ENCODE results near the gene FAM151B.
"Not testable (repeated sequence)": the region's sequence is repeated elsewhere in the genome, so short reads cannot be mapped to it uniquely, and the experiment has no call there.

Gene FAM151B

DNA sequence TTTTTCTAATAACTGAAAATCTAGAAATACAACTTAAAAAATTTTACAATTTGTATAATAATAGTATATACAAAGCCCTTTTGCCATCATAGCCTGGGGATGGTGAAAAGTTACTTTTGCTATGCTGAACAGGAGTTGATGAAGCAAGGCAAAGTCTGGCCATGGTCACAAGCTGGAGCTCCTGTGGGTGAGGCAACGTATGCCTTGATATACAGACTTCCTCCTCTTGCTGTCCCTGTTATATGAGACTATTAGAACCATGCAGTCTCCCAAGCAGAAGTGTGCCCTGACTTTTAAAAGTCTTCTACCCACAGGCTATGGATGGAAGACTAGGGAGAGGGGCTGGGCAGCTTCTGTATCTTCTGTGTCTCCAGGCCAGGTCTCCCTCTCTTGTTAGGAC lies 15.7 kb downstream of the FAM151B start:
- DNase-seq (ENCODE audit: low read depth in 1 of 2, low spot score in 1 of 2), result no peak

GRCh38 chr5:80504833-80505232 lies 16.9 kb downstream of the FAM151B start:
- no peak for DNase-seq (ENCODE audit: low read depth in 1 of 2, low spot score in 1 of 2)

DNA sequence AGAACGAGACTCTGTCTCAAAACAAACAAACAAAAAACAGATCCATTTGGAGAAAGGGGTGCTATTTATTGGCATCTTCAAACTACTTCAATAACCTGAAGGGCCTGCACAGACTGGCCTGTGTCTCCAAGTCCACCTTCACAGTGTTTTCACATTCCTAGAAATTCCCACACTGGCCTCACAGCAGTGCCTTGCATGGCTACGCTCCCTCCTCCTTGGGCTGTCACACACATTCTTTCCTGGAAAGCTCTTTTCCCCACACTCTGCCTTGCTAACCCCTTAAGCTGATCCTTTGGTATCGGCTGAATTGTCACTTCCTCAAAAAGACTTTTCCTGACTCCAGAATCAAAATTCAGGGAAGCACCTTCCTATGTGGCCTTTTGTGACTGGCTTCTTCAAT lies 19.8 kb downstream of the FAM151B start:
- no peak for DNase-seq (ENCODE audit: low read depth in 1 of 2, low spot score in 1 of 2)

- no peak for DNase-seq (ENCODE audit: low read depth in 1 of 2, low spot score in 1 of 2)
Observed at GRCh38 chr5:80508844-80509243, 20.9 kb downstream of the FAM151B start.

DNA sequence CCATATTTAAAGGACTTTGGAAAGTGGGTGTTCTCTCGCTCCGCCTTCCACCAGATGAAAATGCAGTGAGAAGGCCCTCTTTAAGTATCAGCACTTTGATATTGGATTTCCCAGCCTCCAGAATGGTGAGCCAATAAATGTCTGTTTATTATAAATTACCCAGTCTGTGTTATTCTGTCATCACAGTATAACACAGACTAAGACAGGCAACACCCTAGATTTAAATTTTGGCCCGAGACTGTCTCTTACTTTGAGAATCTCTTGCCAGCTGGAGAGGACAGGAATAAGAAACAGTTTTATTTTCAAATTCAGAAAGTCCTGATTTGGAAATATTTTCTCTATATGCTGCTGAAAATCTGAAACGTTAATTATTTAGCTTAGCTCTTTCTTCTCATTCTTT lies 21.5 kb downstream of the FAM151B start:
- DNase-seq (ENCODE audit: low read depth in 1 of 2, low spot score in 1 of 2), result no peak

- no peak for DNase-seq (ENCODE audit: low read depth in 1 of 2, low spot score in 1 of 2)
Observed at GRCh38 chr5:80516826-80517225, 28.9 kb downstream of the FAM151B start.

DNA sequence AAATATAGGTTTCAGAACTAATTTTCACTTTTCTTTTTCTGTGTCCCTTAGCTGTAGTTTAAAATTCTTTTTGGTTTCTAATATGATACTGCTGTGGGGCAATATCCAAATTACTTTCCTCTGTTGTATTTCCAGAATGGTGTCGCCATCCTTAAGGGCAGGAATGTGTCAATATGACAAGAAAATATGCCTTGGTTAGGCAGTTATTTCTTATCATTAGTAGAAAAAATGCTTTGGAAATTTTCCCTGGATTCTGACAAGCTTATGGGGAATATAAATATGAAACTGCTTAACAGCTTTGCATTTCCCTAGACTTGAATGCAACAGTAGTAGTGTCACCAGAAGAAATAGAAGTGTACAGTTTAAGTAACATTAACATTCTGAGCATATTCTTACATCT lies 52.8 kb downstream of the FAM151B start:
- no peak for DNase-seq (ENCODE audit: low read depth in 1 of 2, low spot score in 1 of 2)

- DNase-seq (ENCODE audit: low read depth in 1 of 2, low spot score in 1 of 2), result no peak
Observed at GRCh38 chr5:80541392-80541791, 53.5 kb downstream of the FAM151B start.

DNA sequence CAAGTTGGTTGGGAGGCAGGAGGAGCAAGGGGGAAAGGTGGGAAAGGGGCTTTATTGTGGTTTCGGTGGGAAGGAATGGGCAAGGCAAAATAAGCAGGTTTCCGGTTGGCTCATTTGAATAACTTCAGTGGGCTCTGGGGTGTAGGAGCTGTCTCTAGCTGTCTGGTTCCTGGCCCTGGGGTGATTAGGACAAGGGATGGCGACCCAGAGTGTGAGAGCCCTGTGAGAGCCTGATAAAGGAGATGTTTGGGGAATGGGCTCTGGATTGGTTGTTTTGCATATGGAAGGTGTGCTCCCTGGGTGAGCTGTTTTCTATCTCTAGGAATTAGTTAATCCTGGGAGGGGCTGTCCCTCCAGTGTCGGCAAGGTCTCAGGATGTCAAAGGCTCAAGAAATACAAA lies 66.7 kb downstream of the FAM151B start:
- DNase-seq (ENCODE audit: low read depth in 1 of 2, low spot score in 1 of 2), result no peak

DNA sequence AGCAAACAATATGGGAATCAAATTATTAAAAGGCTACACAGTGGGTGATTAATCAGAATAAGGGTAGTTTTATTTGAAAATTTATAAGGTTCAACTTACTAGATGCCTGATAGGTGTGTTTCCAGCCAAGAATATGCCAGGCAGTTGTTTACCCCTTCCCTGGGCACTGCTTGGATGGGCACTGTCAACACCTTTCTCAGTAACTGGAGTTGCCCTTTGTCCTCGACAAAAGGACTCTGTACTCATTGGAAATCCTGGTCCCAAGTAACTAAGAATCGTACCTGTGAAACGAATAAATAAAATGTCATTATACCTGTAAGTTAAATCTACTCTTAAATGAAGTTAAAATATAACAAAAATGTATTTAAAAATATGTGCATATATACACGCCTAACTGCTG lies 67.2 kb downstream of the FAM151B start:
- no peak for DNase-seq (ENCODE audit: low read depth in 1 of 2, low spot score in 1 of 2)

DNA sequence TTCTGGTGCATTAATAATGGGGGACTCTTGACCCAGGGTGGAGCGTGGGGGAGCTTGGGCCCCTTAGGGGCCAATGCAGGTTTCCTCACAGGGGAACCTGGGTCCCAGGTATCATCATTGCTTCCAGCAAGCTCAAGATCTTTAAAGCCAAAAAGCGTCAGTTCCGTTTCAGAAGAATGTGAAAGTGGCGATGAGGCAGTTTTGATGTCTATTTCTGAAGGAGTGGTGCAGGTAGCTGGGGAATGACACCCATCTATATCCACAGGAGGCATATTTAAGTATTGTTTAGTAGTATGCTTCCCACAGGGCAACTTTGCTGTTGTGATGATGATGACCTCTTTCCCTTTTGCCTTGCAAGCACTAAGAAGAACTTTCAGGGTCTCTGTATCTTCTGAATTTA lies 71.3 kb downstream of the FAM151B start:
- no peak for DNase-seq (ENCODE audit: low read depth in 1 of 2, low spot score in 1 of 2)

GRCh38 chr5:80565330-80565729 lies 77.4 kb downstream of the FAM151B start:
- no peak for DNase-seq (ENCODE audit: low read depth in 1 of 2, low spot score in 1 of 2)

GRCh38 chr5:80566711-80567259 lies 78.9 kb downstream of the FAM151B start:
- no peak for DNase-seq (ENCODE audit: low read depth in 1 of 2, low spot score in 1 of 2)

DNA sequence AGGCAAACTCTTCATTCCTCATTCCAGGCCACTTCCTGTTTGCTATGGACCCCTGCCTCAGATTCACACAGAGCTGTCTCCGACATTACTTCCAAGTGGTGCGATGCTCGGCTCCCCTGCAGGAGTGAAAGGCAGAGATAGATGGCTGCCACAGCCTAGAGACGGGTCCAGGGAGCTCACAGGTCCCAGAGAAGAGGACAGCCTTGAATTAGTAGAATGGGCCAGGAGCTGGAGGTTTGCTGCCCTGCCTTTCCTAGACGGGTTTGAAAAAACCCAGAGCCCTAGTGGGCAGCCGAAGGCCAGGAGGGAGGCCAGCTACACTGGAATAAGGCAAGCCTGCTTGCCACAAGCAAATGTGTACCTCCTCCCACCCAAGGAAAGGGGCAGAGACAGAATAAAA lies 80.4 kb downstream of the FAM151B start:
- no peak for DNase-seq (ENCODE audit: low read depth in 1 of 2, low spot score in 1 of 2)

DNA sequence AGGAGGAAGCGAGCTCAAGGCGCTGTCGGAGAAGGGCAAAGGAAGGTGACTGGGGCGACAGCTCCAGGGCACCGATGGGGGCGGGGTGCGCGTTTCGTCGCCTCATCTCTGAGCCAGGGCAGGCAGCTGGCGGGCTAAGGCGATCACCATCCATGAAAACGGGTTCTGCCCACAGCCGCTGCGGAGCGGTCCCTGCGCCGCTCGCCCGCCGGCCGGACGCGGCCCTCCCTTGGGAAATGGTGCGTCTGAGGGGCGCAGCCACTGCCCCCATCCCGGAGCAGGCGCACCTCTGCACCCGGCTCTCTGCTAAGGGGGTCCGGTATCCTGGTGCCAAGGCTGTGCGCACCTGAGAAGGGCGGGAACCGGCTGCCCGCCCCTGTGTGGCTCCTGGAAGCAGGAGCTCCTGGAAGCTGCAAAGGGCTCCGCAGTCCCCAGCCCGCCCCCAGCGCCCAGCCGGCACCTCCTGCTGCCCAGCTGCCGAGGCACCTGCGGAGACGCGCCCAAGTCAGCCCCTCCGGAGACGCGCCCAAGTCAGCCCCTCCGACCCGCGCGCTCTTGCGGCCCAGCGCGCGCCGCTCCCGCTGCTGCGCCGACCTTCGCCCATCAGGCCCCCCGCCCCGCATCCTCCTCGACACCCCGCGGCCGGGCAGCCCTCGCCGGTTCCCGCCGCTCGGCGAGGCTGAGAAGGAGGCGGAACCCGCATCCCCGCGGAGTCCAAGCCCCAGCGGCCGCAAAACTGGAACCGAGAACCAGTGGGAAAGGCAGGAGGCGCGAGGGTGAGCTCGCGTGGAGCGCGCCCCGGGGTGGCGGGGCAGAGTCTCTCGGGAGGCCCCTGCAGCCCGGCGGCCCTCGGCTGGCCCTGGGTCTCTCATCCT lies 81.4 kb downstream of the FAM151B start:
- no peak for DNase-seq (ENCODE audit: low read depth in 1 of 2, low spot score in 1 of 2)

DNA sequence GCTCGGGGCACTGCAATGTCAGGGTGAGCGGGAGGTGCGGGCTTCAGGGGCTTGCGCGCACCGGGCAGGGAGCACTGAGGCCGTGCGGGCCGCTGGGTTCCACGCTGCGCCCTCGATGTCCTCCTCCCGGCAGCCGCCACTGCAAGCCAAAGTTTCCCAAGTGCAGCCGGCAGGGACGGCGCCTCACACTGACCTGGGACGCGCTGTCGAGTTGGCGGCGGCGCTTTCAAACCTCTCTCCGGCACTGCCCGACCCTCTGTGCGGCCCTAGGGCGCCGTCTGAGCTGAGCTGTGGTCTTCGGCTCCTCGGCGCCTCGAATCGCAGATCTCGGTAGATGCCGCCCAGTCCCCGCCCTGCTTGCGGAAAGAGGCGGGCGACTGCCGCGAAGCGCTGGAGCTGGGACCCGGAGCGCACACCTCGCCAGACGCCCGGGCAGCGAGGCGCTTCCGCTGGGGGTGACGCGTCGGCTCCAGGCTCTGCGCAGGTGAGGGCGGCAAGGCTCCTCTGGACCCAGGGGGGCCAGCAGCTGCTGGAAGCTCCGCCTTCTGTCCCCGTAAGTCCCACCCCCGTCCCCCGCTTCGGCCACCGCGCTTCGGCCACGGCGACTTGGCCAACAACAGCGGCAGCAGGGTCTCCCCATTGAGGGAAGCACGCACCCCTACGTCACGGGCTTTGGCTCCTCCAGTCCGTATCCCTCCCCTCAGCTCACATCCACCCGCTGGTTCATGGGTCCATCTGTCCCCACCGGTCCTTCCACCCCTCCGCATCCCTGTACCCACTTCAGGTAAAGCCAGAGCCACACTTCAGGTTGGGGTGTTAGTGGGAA lies 82.3 kb downstream of the FAM151B start, which contains the start of gene ANKRD34B:
Gene ANKRD34B, minus strand, starts transcription at position 320 of the 826 bp plus-strand sequence. CDS start 10,261 bp downstream, outside the sequence.
- no peak for DNase-seq (ENCODE audit: low read depth in 1 of 2, low spot score in 1 of 2)

DNA sequence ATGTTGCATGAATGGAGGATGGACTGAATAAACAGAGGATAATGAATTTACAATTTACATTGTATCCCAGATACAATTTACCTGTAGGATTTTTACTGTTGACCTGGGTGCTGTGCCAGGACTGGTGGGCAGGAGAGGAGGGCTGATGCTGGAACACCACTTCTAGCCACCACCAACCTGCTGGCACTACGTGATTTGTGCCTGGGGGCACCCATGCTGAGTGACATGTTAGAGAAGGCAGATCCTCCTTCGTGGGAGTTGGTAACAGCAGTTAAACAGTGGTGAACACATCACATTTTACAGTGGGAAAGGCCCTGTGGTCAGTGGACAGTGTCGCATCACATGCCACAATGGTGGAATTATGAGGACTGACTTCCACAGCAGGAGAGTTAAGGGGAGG lies 85.2 kb downstream of the FAM151B start:
- no peak for DNase-seq (ENCODE audit: low read depth in 1 of 2, low spot score in 1 of 2)

DNA sequence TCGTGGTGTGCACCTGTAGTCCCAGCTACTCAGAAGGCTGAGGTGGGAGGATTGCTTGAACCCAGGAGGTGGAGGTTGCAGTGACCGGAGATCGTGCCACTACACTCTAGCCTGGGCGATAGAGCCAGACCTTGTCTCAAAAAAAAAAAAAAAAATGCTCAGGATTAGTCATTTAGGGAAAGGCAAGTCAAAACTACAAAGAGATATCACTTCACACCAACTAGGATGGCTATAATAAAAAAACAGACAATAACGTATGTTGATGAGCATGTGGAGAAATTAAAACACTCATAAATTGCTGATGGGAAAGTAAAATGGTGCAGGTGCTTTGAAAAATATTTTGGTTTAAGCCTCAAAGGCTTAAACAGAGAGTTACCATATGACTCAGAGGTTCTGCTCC lies 88.5 kb downstream of the FAM151B start:
- DNase-seq (ENCODE audit: low read depth in 1 of 2, low spot score in 1 of 2), result no peak

DNA sequence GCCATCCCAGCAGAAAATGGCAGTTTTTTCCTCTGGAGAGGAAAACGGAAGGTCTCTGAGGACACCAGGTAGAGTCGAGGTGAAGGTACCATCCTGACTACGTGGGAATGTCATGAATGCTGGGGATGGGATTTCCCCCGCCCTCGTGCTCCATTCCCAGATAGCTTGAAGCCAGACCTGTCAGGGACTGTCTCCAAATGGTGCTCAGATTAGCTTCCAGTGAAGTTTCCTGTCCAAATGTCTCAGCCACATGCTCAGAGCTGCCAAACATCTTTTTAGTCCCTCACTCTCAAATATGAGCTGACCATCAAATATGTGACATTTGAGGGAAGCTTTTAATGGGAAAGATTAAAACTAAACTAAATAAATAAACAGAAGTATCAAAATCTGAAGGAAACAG lies 89.8 kb downstream of the FAM151B start:
- DNase-seq (ENCODE audit: low read depth in 1 of 2, low spot score in 1 of 2), result no peak

DNA sequence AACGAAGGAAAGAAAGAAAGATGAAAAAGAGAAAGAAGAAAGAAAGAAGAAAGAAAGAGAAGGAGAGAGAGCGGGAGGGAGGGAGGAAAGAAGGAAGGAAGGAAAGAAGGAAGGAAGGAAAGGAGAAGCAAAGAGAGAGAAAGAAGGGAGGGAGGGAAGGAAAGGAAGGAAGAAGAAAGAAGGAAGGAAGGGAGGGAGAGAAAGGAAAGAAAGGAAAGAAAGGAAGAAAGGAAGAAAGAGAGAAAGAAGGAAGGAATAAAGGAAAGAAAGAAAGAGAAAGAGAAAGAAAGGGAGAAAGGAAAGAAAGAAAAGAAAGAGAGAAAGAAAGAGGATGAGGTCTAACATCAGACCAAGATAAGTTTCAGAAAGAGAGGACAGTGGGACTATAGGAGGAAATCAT lies 91.2 kb downstream of the FAM151B start:
- DNase-seq (ENCODE audit: low read depth in 1 of 2, low spot score in 1 of 2), result no peak

GRCh38 chr5:80580291-80580690 lies 92.4 kb downstream of the FAM151B start:
- DNase-seq (ENCODE audit: low read depth in 1 of 2, low spot score in 1 of 2), result not testable (repeated sequence)

GRCh38 chr5:80584770-80585169 lies 96.9 kb downstream of the FAM151B start:
- DNase-seq (ENCODE audit: low read depth in 1 of 2, low spot score in 1 of 2), result no peak

All from stimulated activated CD4-positive, alpha-beta T cell treated with anti-CD3 and anti-CD28 coated beads, Interleukin-15, amount 100 ng/mL, for 1 hour (primary cell).